Left renal pelvis (tissue), 4 donors: ENCODE measurements around the gene SAMM50. TPM values are rescaled to one million over a fixed set of nuclear protein-coding genes. Genes with fewer than 3 reads are reported as not detected.

Experiments
- DNase-seq, 4 donors: peaks; one replicate each; pipeline ENCODE4 v3.0.0-alpha.2; 2013; ENCODE audit warnings: low read depth in 4 of 4, low spot score in 3 of 4
- polyA plus RNA-seq, 4 donors: library from polyadenylated mRNA; unstranded; fragments of 120-200 nt; gene quantifications; one replicate each; pipeline ENCODE4 v1.2.1, GENCODE V29; 2013; ENCODE audit not compliant: insufficient read length in 4 of 4

The SAMM50 gene
- 10 to 100 TPM; 46.3 to 68.2 (median 64.6) TPM for polyA plus RNA-seq

- DNase-seq: peak; percentile 80 to 87 (median 82)
Observed at GRCh38 chr22:43955040-43955882, at the start of gene SAMM50. Gene SAMM50, plus strand, starts transcription at chr22:43955442. Its CDS starts 136 bp downstream, at chr22:43955578.

- DNase-seq: no peak
Observed at GRCh38 chr22:43905681-43906080, 49.6 kb upstream of the SAMM50 start.

- DNase-seq: no peak
Observed at GRCh38 chr22:43909708-43910107, 45.5 kb upstream of the SAMM50 start.

- no peak for DNase-seq
Observed at GRCh38 chr22:43910178-43910695, 45.0 kb upstream of the SAMM50 start.

- DNase-seq: no peak
Observed at GRCh38 chr22:43911351-43911750, 43.9 kb upstream of the SAMM50 start.

GRCh38 chr22:43917521-43917920 lies 37.7 kb upstream of the SAMM50 start:
- DNase-seq: no peak

GRCh38 chr22:43919106-43919973 lies 35.9 kb upstream of the SAMM50 start:
- DNase-seq: no peak

- no peak for DNase-seq
Observed at GRCh38 chr22:43921370-43921769, 33.9 kb upstream of the SAMM50 start.

GRCh38 chr22:43922123-43922522 lies 33.1 kb upstream of the SAMM50 start:
- DNase-seq: no peak

GRCh38 chr22:43923191-43923590 lies 32.1 kb upstream of the SAMM50 start:
- peak in 1 of 4 donors; percentile 15 for DNase-seq

GRCh38 chr22:43923631-43924464 lies 31.4 kb upstream of the SAMM50 start, which contains the start of gene PNPLA3:
Gene PNPLA3, plus strand, starts transcription at chr22:43923805. Its CDS starts 107 bp downstream, at chr22:43923912.
- DNase-seq: peak; percentile 64 to 85 (median 70)

GRCh38 chr22:43924877-43925276 lies 30.4 kb upstream of the SAMM50 start:
- no peak for DNase-seq

GRCh38 chr22:43925433-43926348 lies 29.6 kb upstream of the SAMM50 start:
- DNase-seq: no peak

- DNase-seq: no peak
Observed at GRCh38 chr22:43926349-43926710, 28.9 kb upstream of the SAMM50 start.

- no peak for DNase-seq
Observed at GRCh38 chr22:43928468-43928867, 26.8 kb upstream of the SAMM50 start.

- DNase-seq: no peak
Observed at GRCh38 chr22:43928908-43929307, 26.3 kb upstream of the SAMM50 start.

GRCh38 chr22:43931771-43932170 lies 23.5 kb upstream of the SAMM50 start:
- no peak for DNase-seq

GRCh38 chr22:43941449-43941848 lies 13.8 kb upstream of the SAMM50 start:
- no peak for DNase-seq
